GM18870 (cell line): ENCODE data around the gene MUC22.
"Not testable (repeated sequence)": the region's sequence is repeated elsewhere in the genome, so short reads cannot be mapped to it uniquely, and the experiment has no call there.

Source experiments
- ATAC-seq: cut with Tn5 transposase; IDR thresholded peaks from one replicate; pipeline ENCODE4 v1.9.1; 2021; ENCODE audit warnings: moderate library complexity; ENCODE audit not compliant: unreplicated experiment

Gene MUC22

DNA sequence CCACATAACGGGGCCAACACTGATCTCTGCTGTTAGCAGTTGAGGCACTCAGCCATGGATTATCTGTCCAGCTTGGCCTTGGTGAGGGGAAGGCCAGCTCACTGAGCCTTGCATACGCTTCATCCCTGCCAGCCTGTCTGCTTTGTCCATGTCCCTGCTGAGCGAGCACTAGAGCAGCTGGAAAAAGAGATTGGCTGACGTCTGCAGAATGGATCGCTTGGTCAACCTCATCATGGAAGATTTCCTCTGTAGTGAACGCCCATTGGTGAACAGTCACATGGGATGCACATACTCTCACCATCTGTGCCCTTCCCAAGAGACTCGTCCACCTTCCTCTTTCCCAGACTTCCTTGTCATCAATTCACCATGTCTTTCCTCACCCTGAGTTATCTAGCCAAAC, 26.9 kb downstream of the MUC22 start:
- no peak for ATAC-seq

DNA sequence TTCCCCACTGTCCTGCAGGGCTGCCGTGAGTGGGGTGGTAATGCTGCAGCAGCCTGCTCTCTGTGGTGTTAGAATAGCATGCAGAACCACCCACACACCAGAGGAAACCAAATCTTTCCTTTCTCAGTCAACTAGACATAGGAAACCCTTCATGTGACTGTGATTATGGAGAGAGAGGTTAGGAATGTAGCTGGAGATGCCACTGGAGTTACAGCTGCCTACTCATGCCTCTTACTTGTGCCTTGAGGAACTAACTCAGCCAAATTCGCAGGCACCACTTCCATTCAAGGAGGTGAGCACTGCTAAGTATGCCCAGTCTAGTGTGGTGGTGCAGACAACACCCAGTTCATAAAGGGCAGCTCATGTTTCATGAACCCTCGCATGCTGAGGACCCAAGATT, 27.4 kb downstream of the MUC22 start:
- no peak for ATAC-seq

DNA sequence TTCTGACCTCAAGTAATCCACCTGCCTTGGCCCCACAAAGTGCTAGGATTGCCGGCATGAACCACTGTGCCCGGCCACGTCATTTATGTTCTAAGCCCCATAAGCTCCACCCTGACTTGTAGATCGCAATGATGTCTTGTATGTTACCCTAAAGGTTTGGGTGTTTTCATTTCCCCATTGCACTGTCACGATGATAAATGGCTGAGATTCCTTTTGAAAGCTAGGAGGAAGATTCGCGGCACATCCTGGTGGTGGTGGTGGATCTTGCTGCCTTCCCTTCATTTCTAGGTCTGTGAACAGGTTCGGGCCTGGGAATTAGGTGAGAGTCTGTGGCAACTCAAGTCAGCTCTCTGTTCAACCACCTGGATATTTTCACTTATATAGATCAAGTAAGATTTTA, 28.3 kb downstream of the MUC22 start:
- no peak for ATAC-seq

DNA sequence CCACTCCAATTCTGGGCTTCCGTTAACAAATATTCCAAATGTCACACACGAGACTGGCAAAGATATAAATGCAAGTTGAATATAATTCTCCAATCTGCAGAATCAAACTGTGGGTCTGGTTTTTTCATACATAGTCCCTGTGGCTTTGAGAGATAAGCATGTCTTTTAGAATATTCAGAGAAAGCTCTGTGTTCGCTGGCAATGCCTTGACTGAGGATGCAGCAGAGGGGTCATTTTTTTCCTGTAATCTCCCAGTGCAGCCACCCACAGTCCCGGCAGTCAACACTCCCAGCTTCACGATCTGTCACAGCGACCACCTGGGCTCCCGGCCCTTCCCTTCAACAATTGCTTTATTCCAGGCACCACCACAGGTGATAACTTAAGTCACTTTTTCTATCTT, 30.5 kb downstream of the MUC22 start:
- no peak for ATAC-seq

DNA sequence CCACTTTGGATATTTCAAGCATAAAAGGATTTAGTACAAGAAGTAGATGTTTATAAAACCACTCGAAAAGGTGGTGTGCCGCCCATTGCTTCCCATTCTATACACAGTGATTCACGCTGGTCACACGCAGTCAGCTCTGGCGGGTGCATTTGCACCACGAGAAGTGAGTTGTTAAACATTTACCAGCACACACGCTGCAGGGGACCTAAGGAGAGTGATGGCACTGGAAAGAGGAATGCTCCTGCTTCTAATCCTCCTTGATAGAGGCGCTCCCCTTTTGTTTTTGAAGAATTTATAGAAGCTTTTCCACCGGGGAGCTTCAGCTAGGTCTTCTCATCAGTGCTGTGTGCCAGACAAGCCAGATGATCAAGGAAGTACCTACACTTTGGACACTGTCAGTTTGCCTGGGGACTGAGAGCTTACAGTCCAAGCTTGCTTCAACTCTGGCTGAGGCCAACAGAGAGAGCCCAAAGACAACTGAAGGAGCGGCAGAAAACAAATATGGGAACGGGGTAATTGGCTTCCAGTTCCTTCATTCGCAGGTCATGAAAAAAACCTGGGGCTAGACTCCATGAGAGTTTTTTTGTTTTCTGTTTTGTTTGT, 31.2 kb downstream of the MUC22 start:
- no peak for ATAC-seq

DNA sequence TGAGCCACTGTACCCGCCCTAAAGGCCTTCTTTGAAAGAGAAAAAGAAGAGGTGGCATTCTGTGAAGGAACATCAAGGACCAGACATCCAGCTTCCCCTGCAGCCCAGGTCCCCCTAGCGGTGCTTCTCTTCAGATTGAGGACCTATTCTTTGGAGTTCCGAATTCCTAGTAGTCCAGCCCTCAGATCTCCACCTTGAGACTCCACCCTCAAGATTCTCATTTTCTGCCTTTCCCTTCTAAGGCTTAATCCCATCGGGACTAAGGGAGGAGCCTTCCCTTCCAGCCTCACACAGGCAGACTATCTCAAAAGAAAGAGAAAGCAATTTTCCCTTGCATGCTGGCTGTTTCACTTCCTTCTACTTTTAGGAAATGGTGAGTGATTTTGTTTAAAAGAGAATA, 32.5 kb downstream of the MUC22 start:
- no peak for ATAC-seq

DNA sequence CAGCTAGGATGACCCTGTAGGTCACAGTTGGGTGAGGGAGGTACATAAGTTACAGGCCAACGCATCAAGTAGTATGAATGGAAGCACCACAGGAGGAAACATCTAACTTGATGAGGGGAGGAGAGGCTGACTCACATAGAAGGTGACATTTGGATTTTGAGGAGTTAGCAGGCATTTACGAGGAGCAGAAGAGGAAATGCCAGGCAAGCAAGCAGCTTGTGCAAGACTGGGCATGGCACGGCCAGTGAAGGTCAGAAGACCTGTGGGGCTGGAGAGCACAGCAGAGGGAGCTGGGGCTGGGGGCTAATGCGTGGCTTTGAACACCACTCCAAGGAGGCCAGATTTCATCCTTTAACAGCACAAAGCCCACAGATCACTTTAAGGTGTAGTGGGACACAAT, 37.8 kb downstream of the MUC22 start:
- no peak for ATAC-seq

DNA sequence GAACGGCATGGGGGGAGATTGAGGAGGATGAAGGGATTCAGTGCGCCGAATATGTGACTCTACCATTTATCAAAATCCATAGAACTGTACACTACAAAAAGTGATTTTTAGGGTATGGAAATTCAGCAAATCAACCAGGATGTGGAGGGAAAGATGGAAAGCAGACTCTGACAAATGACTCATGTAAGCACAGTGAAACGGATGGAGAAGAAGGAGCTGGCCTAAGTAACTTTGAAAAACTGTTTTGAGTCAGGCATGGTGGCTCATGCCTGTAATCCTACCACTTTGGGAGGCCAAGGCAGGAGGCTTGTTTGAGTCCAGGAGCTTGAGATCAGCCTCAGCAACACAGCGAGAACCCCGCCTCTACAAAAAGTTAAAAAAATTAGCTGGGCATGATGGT, 39.2 kb downstream of the MUC22 start:
- ATAC-seq: no peak

DNA sequence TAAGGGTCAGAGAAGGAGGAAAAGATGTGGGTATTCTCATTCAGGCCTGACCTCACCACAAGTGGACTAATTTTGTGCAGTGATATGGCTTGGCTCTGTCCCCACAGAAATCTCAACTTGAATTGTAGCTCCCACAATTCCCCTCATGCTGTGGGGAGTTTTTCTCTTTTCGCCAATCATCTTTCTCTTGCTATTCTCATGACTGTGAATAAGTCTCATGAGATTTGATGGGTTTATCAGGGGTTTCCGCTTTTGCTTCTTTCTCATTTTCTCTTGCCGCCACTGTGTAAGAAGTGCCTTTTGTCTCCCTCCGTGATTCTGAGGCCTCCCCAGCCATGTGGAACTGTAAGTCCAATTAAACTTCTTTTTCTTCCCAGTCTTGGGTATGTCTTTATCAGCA, 42.9 kb downstream of the MUC22 start:
- not testable (repeated sequence) for ATAC-seq

DNA sequence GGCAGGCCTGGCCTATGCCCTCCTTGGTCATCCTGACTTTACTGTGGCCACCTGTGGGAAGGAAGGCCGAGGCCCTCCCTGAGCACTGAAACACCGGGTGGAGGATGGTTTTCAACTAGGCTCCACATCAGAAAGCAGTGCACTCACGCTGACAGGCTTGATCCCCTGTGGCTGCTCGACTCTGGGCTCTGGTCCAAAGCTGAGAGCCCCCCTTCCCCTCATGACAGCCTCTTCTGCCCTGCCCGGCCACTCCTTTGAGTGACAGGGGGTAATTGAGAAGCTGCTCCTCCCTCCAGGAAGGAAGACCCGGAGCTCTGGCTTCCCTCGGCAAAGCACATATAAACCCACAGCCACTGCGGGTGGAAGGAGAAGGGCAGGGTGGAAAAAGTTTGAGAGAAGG, 43.6 kb downstream of the MUC22 start:
- ATAC-seq: no peak

DNA sequence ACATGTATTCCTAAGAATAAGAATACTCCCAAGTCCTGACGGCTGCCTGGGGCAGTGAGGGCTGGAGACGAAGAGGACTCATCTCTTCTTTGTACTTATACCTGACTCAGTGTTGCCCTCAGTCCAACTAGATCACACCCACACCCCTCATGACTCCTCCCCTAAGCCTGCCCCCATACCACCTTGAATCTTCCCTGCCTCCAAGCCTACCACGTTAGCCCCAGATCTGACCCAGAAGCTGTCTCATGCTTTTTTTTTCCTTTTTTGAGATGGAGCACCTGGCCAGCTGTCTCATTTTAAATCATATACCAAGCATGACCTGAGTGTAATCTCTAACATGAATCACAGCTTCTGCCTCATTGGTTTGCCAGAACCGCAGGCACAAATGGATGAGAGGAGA, 45.2 kb downstream of the MUC22 start:
- no peak for ATAC-seq

DNA sequence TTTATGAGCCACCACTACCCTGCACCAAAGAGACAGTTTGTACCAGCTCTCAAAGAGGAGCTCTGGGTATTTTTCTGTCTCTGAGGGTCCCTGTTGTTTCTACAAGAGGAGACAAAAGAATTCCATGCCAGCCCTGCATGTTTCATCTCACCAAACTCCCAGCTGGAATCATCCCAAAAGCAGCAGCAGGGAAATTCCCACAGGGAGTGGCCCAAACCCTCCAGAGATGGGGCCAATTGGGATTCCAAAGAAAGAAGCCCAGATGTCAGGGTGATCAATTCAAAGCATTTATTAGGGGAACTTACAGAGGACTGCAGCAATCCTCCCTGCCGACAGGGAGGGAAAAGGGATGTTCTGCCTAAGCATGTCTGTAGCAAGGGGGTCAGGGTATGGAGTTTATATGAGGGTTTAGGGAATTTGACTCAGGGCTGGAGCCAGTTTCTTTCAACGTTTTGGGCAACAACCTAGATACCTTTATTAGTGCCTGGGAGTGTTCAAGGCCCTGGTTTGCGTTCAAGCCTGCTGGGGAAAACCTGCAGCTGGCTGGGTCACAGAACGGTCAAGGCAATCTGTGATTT, 47.2 kb downstream of the MUC22 start:
- no peak for ATAC-seq

DNA sequence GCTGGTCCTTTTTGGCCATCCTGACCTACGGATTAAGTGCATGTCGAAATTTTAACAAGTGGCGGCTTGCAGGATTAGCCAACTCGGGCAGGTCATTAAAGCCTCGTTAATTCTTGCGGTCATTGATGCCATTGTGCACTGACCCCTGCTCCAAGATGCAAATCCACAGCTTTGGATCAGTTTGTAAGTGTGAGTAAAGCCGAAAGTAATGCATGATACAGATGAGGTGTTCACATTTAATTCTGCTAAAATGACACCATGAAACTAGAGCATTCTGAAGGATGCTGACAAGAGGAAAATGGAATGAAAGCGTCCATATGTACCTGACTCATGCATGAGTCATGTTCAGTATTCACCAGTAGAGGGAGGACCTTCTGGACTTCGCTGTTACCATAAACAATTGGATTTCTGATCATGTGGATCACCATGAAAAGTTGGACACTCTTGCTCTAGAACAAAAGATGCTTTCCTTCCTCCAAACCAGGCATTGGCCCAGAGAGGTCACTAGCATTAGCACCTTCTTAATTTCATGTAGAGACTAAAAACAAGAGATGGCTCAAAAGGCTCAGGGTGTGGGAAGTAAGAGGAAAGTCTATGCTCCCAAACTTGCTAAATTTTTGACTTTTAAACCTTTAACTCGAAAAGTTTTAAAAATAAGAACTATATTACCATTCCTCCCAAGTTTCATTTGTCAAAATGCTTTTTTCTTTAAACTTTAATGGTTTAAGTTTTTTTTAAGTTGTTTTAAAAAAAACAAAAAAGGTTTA, 48.0 kb downstream of the MUC22 start:
- no peak for ATAC-seq

DNA sequence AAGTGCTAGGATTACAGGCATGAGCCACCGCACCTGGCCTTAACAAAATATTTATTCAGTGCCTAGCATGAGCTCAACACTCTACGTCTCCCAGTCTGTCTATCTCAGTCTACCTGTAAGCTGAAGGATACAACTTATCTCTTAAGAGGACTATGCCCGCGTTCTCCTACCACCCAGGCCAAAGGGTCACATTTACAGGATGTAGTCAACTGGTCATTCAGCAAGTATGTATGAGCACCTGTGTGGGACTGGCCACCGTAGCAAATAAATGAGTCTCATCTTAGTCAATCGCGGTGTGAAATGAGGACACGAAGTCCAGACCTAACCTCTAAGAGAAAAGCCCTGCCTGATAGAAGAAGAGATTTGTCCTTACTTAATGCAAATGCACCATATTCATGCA, 49.9 kb downstream of the MUC22 start:
- no peak for ATAC-seq

DNA sequence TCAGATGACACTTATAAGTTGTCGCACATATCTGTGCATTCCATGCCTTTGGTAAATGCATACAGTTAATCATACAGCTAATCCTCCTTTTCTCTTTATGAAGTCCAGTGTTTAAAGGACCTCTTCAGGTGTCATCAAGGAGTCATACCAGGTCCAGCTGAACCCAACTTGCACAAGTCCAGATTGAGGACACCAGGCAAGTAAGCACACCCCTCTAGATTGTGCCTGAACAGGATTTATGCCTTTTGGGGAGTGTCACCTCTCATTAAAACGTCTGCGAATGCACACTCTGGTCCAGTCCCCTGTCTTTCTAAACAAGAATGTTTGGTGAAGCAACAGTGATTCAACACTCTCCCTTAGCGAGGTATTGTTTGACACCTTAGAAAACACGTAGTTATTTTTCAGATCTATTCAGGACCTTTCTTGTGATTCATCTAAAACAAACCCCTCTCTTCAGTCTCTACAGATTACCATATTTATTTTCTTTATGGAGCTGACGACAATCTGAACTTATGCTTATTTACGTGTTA, 53.7 kb downstream of the MUC22 start:
- ATAC-seq: no peak

DNA sequence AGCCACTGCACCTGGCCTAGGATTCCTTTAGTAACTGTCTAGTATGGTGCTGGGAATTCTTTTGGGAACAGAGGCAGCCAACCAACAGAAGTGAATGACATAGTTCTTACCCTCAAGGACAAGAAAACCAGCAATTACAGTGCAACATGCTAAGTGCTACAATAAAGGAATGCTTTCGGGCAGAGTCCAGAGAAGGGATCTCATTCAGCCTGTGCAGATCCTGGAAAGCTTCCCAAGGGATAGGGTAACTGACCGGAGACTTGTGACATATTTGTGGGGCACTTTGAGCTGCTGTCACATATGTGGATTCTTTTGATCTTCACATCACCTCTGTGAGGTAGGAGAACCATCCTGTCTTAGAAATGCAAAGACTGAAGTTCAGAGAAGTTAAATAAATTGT, 55.3 kb downstream of the MUC22 start:
- ATAC-seq: no peak

DNA sequence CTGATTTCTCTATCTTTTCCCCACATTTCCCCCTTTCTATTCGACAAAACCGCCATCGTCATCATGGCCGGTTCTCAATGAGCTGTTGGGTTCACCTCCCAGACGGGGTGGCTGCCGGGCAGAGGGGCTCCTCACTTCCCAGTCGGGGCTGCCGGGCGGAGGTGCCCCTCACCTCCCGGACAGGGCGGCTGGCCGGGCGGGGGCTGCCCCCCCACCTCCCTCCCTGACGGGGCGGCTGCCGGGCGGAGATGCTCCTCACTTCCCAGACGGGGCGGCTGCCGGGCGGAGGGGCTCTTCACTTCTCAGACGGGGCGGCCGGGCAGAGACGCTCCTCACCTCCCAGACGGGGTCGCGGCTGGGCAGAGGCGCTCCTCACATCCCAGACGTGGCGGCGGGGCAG, 56.8 kb downstream of the MUC22 start:
- not testable (repeated sequence) for ATAC-seq

DNA sequence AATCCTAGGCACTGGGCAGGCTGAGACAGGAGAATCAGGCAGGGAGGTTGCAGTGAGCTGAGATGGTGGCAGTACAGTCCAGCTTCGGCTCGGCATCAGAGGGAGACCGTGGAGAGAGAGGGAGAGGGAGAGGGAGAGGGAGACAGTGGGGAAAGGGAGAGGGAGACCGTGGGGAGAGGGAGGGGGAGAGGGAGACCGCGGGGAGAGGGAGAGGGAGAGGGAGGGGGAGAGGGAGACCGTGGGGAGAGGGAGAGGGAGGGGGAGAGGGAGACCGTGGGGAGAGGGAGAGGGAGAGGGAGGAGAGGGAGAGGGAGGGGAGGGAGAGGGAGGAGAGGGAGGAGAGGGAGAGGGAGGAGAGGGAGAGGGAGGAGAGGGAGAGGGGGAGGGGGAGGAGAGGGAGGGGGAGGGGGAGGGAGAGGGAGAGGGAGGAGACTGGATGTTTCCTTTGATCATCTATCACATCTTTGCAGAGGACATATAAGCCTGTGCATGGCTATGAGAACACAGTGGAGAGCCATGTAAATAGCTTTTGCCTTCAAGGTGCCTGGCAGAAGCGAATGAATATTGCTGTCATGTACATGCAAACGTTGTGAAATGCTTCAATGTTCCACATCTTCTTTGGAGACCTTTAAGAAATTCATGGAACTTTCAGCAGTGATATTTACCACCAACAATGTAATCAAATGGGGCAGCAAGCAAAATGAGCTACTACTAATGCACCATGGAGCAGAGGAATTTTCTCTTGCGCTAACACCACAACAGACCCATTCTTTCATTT, 57.8 kb downstream of the MUC22 start:
- not testable (repeated sequence) for ATAC-seq

DNA sequence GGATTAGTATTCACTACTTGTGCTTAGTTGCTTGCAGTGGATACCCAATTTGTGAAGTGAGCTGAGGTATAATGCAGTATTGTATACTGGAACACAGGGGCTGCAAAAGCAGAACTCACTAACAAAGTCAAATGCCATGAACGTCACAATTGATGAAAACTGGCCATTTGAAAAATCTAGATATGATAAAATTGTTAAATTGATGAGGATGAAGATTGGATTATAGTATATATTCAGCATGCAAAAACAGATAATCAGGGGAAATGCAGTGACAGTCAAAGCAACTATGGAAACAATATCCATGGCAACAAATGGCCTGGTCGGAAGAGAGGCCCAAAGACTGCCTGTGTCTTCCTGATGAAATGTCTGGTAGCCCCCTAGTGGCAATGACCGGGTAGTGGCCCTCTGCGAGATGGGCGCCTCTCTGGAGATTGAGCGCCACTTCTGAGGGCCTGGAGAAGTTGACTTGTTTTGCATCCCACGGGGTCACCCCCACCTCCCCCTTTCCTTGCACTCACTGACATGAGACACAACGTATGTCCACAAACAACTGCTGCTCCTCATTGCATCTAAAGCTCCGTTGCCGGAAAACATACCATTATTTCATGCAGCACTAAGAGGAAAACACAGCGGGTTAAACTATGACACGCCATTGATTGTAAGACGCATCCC, 58.5 kb downstream of the MUC22 start:
- ATAC-seq: no peak

DNA sequence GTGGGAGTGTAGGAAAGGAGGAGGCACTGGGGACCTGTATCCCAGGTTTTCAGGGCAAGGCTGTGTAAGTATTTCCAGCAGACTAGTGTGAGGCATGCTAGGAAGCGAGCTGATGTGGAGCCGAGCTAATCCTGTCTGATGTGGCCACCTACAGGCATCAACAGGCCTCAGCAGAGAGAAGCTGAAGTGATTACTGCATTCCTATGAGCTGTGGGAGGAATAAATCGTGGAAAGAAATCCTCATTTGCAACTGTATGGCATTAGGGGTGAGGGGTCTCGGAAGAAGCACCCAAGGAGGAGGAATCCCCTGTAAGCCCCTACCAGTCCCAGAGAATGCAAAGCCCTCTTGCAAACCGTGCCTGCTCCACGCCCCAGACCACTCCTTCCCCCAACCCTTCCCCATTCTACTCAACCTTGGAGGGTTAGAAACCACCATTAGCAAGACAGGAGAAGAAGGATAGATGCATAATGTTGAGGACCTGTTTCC, 60.5 kb downstream of the MUC22 start:
- ATAC-seq: no peak

DNA sequence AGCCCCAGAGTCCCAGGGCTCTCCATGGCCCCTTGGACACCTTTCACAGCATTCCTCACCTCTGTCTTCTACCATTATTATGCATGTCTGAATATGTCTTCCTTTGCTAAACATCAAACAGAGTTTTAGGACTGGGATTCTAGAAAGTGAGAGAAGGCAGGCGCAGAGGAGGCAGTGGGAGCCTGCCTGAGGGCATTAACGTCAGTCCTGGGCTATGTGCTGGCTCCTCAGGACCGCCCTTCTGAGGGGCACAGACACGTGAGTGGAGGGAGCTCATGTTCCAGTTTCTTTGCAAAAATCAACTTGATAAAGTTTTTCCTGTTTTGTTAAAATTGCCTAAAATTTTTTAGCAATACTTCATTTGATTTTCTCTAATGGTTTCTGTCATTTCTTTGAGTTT, 64.1 kb downstream of the MUC22 start:
- no peak for ATAC-seq
